ENCODE data around the gene BRSK2.

BRSK2 gene

DNA sequence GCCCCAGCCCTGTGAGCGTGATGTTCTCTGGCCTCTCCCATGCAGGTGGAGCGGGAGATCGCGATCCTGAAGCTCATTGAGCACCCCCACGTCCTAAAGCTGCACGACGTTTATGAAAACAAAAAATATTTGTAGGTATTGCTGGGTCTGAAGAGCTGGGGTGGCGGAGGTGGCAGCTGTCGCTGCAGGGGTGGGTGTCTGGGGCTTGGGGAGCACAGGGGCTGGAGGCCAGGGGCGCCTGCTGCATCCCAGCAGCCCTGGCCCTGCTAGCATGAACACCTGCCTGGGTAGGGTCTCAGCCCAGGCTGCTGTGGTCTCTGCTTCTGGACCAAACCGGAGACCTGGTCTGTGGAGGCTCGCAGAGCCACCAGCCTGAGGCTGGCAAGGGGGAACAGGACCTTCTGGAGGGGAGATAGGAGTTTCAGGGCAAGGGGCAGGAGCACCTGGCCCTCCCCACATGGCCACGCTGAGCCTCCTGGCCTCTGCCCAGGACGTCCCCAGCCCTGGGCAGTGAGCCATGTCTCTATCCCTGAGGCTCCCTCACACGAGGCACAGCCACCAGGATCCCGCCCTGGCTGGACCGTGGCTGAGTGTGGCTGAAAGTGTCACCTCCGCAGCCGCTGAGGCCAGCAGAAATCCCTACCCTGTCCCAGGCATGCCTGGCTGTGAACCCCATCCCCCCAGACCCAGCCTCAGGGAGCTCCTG, 48.7 kb downstream of the BRSK2 start:
- DNase-seq (ENCODE audit: low spot score), result no peak

DNA sequence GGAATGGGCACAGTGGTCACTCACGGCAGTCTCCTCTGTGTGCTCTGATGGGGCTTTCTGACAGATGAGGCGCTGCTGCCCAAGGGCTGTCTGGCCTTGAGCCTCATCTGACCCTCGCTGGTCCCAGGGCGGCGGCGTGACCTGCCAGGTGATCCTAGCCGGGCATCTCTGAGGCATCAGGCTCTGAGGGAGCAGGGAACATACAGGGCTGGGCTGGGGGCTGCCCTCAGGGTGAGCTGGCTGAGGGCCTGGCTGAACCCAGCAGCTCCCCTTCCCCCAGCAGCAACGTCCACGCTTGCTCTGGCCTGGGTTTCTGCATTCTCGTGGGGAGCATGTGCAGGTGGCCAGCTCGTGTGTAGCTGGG, 49.2 kb downstream of the BRSK2 start:
- DNase-seq (ENCODE audit: low spot score), result no peak

DNA sequence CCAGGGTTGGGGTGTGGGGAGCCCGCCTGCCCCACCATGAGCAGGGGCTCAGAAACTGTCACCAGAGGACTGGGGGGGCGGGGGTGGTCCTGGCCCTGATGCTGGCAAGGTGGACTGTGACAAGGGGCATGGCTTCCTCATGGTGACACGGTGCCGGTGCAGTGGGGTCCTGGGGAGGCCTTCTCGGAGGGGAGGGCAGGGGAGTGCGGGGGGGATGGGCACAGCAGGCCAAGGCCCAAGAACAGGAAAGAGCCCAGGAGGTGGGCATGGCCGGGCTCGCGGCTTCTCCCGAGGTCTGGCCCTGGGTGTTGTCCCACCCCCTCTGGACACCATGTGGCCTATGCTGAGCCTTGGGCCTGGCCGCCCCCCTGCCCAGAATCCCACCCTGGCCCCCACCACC, 49.6 kb downstream of the BRSK2 start:
- no peak for DNase-seq (ENCODE audit: low spot score)

DNA sequence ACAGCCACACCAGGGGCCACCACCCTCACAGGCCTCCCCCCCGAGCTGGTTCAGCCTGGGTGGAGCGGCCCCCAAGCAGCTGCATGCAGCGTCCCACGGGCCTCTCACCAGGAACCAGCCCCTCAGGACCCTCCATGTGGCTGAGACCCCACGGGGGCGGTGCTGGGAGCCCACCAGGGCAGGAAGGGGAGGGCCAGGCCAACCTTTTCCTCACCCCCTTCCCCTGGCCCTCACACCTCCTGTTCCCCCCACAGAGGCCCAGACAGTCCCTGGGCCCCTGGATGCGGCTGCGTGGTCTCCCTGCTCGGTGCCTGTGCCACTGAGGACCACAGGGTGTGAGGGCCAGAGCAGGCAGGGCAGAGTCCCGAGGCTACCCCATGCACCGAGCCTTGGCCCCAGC, 50.3 kb downstream of the BRSK2 start:
- no peak for DNase-seq (ENCODE audit: low spot score)

DNA sequence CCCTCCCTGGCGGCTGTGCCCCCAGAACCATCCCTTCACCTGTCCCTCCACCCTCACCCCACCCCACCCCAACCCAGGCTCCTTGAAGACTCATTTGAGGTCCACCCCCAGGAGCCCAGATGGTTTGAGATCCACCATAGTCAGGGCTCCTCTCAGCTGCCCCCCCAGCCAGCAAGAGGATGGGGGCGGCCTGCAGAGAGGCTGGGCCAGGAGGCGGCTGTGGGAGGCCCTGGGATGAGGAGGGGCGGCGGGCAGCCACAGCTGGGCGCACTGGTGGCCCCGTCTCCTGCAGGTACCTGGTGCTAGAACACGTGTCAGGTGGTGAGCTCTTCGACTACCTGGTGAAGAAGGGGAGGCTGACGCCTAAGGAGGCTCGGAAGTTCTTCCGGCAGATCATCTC, 50.8 kb downstream of the BRSK2 start:
- no peak for DNase-seq (ENCODE audit: low spot score)

DNA sequence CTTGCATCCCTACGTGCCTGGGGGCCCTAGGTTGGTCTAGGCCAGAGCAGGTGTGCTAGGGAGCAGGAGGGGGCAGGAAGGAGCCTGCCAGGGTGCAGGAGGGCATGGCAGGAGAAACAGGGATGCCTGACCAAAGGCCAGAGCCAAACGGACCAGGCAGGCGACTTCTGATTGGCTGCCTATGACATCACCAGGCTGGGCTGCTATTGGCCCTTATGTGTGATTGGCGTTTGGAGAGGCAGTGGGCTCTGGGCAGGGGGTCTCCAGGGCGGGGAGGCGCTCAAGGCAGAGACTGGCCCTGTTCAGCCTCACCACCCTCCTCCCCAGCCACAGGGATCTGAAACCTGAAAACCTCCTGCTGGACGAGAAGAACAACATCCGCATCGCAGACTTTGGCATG, 52.4 kb downstream of the BRSK2 start:
- DNase-seq (ENCODE audit: low spot score), result peak; percentile 79

DNA sequence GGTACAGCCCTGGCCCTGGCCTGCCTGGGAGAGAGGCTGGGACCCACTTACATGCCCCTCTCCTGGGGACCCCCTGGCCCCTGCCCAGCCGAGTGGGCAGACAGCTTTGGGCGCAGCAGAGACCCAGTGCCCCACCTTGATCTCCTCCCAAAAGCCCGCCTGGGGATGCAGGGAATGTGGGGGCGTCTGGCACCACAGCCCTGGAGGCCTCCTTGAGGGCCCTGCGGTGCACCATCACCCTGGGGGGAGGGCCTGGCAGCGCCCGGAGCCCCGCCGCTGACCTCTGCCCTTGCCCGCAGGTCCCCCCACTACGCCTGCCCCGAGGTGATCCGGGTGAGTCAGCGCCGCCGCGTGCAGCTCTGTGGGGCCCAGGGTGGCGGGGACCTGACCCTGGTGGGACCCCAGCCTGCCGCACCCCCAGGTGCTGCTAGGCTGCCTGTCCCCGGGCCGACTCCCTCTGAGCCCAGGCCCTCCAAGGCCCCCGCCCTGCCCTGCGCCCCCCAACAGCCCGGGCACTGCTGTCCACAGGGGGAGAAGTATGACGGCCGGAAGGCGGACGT, 53.2 kb downstream of the BRSK2 start:
- no peak for DNase-seq (ENCODE audit: low spot score)

DNA sequence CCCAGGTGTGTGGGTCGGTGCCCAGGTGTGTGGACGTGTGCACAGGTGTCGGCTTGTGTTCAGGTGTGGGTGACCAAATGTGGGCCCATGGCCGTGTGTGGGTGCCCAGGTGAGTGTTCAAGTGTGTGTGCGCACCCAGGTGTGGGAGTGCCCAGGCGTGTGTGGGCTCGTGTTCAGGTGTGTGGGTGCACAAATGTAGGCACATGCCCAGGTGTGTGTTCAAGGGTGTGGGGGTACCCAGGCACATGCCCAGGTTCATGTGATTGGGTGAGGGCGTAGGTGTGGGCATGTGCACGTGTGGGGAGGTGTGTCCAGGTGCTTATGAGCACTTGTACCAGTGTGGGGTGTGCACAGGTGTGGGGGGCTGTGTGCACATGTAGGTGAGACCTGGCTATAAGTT, 54.0 kb downstream of the BRSK2 start:
- no peak for DNase-seq (ENCODE audit: low spot score)

DNA sequence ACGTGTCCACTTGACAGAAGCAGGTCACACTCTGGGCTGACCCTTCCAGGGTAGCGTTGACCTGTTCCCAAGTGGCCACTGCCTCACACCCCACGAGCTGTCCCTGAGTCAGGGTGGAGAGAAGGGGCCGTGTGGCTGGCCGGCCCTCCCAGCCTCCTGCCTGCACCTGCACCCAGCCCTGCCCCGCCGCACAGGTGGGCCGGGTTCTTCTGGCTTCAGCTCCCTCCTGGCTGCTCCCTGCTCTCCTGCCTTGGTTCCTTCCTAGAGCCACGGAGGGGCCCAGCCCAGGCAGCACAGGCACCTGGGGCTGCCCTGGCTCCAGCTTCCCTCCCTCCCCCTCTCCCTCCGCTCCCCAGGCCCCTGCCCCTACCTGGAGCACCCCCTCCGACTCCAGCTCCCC, 54.6 kb downstream of the BRSK2 start:
- DNase-seq (ENCODE audit: low spot score), result no peak

DNA sequence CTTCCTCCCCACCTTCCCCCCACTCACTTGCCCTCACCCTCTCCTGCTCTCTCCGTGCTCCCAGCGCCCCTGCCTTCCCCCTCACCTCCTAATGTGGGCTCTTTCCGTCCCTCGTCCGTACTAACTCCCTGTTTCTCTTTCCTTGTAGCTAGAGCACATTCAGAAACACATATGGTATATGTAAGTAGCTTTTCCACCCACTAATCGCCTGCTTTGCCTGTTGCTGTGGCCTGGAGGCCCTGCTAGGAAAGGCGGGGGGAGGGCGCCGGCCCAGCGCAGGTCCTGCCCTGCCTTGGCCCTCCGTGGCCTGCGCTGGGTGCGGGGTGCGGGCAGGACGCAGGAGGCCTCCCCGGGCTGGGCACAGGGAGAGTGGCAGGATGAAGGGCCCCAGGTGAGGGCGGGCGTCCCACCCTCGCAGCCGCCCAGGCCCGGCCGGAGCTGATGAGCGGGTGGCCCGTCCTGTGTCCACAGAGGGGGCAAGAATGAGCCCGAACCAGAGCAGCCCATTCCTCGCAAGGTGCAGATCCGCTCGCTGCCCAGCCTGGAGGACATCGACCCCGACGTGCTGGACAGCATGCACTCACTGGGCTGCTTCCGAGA, 55.2 kb downstream of the BRSK2 start:
- DNase-seq (ENCODE audit: low spot score), result no peak

DNA sequence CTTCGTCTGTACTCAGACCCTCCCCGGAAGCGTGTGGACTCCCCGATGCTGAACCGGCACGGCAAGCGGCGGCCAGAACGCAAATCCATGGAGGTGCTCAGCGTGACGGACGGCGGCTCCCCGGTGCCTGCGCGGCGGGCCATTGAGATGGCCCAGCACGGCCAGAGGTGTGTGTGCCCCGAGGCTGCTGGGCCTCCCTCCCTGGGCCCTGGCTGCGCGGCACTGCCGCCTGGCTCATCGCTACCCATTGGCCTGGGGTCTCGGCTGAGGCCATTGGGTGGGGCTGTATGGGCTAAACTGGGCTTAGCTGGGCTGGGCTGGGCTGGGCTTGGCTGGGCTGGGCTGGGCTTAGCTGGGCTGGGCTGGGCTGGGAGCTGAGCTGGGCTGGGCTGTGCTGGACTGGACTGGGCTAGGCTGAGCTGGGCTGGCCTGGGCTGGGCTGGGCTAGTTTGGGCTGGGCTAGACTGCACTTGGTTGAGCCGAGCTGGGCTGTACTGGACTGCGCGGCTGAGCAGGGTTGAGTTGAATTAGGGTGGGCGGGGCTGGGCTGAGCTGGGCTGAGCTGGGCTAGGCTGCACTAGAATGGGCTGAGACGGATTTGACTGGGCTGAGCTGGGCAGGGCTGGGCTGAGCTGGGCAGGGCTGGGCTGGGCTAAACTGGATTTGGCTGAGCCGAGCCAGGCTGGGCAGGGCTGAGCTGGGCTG, 56.2 kb downstream of the BRSK2 start:
- DNase-seq (ENCODE audit: low spot score), result peak; percentile 50

DNA sequence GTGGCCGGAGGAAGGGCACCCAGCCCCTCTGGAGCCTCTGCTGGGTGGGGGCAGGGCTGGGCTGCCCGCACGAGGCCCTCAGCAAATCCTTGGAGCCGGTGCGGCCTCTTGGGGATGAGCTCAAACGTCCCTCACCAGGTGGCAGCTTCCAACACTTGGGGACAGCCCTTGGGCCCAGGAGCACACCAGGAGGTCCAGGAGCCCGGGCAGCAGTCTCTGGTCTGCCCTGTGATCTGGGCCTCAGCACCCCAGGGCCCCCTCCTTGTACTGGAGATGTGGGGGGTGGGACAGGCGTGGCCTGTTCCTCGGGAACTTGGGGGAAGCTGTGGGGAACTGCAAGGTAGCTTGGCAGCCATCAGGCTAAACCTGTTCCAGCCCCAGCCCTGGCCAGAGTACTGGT, 56.9 kb downstream of the BRSK2 start:
- DNase-seq (ENCODE audit: low spot score), result no peak

DNA sequence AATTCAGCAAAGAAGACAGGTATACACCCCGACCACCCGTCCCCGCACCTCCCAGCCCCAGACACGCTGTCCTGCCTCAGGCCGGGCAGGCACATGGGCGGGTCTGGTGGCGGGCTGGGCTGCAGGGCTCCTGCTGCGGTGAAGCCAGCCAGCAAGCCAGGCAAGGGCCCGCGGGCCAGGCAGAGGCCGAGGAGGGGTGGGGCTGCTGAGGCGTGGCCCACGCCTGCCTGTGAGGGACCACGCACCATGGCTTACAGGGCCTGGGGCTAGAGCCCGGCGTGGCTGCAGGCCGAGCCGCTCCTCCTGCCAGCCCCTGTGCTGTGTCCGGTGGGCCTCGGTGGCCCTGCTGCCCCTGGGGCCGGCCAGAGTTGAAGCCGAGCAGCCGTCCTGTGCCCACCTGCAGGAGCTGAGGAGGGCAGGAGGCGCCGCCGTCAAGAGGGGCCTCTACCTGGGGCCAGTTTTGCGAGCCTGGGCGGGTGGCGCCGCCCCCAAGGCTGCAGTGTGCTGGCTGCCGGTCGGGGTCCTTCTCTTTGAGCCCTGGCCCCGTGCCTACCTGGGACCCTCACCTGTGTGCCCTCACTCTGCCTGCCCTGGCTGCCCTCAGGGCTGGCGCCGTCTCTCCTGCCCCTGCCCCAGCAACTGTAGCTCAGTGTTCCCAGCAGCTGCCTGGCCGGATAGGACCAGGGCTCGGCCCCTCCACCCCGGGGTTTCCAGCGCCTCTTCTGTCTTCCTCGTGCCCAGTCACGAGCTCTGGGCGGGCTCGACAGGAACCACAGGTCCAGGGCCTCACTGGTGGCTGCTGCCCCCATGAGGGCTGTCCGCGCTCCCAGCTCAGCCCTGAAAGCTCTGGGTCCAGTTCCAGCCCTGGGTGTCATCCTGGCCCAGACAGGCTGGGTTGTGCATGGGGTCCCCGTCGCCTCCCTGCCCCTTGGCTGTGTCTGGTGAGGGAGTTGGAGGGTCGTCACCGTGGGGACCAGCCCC, 58.4 kb downstream of the BRSK2 start:
- no peak for DNase-seq (ENCODE audit: low spot score)

DNA sequence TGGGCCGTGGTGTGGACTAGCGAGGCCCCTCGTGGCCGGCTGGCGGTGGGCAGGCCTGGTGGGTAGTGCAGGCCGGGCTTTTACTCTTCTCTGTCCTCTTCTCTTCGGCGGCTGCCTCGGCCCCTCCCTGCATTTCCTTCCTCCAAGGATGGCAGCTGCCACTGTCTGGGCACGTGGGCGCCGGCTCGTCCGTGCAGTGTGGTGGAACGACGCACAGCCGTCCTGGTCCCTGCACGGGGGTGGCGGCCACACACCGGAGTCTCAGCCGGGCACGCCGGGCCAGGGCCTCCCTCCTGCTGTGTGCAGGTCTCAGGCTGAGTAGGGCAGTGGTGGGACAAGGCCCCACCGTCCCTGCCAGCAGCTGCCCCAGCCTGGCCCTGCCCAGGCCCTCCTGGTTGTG, 59.1 kb downstream of the BRSK2 start:
- DNase-seq (ENCODE audit: low spot score), result no peak

DNA sequence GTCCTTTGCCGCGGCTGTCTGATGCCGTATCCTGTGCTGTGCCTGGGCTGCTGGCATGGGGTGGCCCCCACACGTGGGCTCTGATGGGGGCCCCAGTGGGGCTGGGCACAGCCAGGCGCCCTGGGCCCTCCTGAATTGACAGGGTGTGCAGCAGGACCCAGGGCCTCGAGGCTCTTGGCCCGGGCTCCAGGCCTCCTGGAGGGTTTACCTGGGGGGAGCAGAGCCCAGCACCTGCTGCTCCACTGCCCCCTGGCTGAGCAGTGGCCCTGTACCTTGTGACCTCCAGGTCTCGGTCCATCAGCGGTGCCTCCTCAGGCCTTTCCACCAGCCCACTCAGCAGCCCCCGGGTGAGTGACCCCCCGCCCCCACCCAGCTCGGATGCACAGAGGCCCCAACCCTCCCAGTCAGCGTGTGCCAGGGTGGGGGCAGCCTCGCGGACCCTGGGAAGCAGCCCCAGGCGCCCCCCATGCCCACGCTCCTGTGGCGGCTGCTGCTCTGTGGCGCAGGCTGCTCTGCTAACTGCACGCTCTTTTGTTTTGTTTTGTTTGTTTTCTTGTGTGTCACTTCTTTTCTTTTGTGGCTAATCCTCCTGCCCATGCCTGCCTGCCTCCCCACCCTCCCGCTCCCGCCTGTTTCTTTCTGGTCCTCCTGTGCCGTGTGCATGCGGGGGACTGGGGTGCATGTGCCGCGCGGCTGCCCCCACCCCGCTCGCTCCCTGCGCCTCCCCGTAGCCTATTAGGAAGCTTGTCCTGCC, 59.9 kb downstream of the BRSK2 start:
- no peak for DNase-seq (ENCODE audit: low spot score)

DNA sequence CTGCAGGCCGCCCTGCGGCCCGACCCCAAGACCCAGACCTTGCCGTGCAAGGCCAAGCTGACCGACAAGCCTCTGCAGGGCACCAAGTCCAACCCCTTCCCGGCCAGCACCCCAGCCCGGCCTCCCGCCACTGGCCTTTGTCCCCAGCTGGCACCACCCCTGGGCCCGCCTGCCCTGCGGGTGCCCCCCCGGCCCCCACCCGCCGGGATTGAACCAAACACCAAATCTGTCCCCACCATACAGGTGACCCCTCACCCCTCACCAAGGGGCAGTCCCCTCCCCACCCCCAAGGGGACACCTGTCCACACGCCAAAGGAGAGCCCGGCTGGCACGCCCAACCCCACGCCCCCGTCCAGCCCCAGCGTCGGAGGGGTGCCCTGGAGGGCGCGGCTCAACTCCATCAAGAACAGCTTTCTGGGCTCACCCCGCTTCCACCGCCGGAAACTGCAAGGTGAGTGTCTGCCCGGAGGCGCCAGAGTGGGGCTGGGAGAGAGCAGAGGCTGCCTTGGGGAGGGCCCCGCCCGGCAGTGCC, 60.7 kb downstream of the BRSK2 start:
- DNase-seq (ENCODE audit: low spot score), result no peak

DNA sequence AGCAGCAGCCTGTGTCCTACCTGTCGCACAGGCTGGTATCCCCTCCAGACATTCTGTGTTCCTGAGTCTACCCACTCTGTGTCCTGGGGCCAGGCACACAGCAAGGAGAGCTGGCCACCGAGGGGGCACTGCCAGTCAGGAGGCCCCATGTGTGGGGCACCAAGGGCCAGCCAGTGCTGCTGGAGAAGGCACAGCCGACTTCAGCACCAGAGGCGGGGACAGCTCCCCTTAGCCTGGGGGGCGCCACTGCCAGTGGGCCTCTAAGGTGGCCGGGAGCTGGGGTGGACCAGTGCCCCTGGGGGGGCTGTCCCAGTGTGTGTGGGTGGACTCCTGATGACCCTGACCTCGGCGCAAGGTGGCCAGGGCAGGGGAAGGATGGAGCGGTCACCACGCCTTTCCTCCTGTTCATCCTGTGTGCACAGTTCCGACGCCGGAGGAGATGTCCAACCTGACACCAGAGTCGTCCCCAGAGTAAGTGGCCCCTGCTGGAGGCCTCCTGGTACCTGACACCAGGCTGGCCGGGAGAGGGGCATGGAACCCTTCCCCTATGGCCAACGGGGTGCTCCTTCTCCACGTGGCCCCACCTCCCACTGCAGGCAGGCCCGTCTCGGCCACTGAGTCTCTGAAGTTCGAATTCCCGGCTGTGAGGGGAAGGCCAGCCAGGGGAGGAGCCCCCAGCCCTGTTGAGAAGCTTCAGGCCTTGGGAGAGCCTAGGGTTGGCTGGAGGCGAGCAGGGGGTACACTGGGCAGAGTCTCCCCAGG, 61.4 kb downstream of the BRSK2 start:
- no peak for DNase-seq (ENCODE audit: low spot score)

DNA sequence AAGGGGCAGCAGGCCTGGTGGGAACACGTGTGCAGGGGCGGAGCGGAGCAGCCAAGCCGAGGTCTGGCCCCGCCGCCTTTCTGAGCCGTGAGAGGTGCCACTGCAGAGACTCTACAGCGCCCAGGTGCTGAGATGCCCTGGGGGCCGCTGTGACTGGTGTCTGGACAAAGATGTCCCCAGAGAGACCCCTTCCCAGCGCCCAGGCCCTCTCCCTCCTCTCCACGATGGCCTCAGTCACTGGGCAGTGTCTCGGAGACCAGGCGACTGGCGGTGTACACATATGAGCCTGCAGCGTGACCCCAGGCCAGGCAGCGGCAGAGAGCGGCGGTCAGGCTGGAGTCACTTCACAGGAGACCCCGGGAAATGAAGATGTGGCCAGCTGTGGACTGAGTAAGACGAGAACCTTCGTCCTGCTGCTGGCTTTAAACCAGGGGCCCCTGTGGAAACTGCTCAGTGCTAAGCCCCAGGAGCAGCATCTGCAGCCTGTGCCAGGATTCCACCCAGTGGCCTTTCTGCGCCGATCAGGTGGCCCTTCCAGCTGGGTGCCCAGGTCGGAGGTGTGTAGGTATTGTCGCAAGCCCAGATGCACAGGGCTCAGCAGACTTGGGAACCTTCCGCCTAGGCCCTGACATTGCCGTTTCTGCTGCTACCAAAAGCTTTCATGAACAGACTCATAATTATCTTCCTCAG, 62.2 kb downstream of the BRSK2 start:
- DNase-seq (ENCODE audit: low spot score), result no peak

DNA sequence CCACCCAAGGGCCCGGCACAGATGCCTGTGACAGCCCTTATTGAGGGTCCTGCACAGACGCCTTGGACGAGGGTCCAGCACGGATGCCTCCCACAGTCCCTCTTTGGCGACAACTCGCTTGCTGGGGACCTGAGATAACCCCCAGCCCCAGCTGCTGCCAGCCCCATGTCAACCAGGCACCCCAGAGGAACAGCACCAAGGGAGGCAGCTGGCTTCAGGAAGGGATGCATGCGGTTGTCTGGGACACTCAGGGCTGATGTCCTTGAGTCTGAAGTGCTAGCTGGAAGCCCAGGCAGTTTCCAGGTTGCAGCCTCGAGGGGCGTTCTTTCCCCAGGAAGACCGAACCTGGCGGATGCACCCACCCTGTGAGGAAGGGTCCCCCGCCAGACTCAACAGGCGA, 63.0 kb downstream of the BRSK2 start:
- DNase-seq (ENCODE audit: low spot score), result no peak

DNA sequence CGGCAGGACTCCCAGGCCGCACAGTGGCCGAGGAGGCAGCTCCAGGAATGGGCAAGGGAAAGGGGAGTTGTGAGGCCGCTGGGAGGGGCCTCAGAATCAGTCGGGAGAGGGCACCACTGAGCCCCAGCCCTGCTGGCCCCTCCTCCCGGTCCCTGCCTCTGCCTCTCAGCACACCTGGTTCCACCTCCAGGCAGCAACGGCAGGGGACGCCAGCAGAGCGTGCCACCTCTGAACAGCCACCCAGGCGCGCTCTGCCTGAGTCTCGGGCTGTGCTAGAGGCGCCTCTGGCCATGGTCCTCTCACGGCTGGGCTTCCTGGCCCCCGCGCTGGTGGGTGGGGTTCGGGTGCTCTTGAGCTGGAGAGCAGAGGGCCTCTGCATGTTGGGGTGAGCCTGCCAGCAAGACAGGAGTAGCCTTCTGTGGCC, 63.9 kb downstream of the BRSK2 start:
- DNase-seq (ENCODE audit: low spot score), result no peak
